Measurements from ENCODE around the gene CD69. TPM values are rescaled to one million over a fixed set of nuclear protein-coding genes. Genes with fewer than 3 reads are reported as not detected.
A peak's percentile ranks its signal among the peaks of the same experiment; 100 is the strongest.

CD69 gene
- total RNA-seq, 2 experiments from 2014 or later: 111 to 116 TPM

GRCh38 chr12:9793779-9794395, 33.2 kb upstream of the CD69 start:
- DNase-seq: no peak
- ATAC-seq (ENCODE audit: low read depth): no peak
- Mint-ChIP-seq H3K27me3 (no peaks in the 10 kb centered on the region), H3K4me1 (peaks cover 52% of the 10 kb centered on the region), H3K27ac (peak overlapping the region; percentile 68), H3K36me3 (peaks cover 26% of the 10 kb centered on the region), H3K4me3 (peak overlapping the region; percentile 84), H3K9me3 (peaks cover 9% of the 10 kb centered on the region)
- POLR2A ChIA-PET: interaction anchor here (0.9 to 8.3 kb wide), 5 partner anchors 39 to 146 kb away, joined by 3 to 420 read pairs (median 10); partner anchors contain the start of gene CD69

- POLR2A ChIA-PET: interaction anchor here (0.6 to 1.7 kb wide), 3 partner anchors 32 to 145 kb away, joined by 3 to 13 read pairs (median 5); partner anchors contain the start of gene CD69
- no peak overlapping the region for H3K27ac Mint-ChIP-seq
- no peaks in the 10 kb centered on the region for H3K27me3 Mint-ChIP-seq
- peak overlapping the region; percentile 59 for H3K4me3 Mint-ChIP-seq
- H3K4me1 Mint-ChIP-seq: peaks cover 49% of the 10 kb centered on the region
- peaks cover 28% of the 10 kb centered on the region for H3K36me3 Mint-ChIP-seq
- DNase-seq (no peak), ATAC-seq (ENCODE audit: low read depth) (peak; percentile 5)
- peaks cover 9% of the 10 kb centered on the region for H3K9me3 Mint-ChIP-seq
Measured at GRCh38 chr12:9792961-9793617, 32.4 kb upstream of the CD69 start.

- Mint-ChIP-seq H3K9me3 (peaks cover 9% of the 10 kb centered on the region), H3K4me3 (no peak overlapping the region), H3K27me3 (no peaks in the 10 kb centered on the region), H3K4me1 (peaks cover 50% of the 10 kb centered on the region), H3K36me3 (peaks cover 32% of the 10 kb centered on the region), H3K27ac (no peak overlapping the region)
- DNase-seq: no peak
- POLR2A ChIA-PET: interaction anchor here (0.6 to 1.7 kb wide), 3 partner anchors 32 to 144 kb away, joined by 3 to 13 read pairs (median 5); partner anchors contain the start of gene CD69
- ATAC-seq (ENCODE audit: low read depth): no peak
Measured at GRCh38 chr12:9792185-9792900, 31.6 kb upstream of the CD69 start.

- H3K9me3 Mint-ChIP-seq: peaks cover 11% of the 10 kb centered on the region
- no peak overlapping the region for H3K27ac Mint-ChIP-seq
- no peak for DNase-seq
- POLR2A ChIA-PET: interaction anchor here (0.9 kb wide), 1 partner anchor 14 kb away, joined by 3 read pairs; no protein-coding TSS in a partner anchor
- no peaks in the 10 kb centered on the region for H3K27me3 Mint-ChIP-seq
- no peak for ATAC-seq (ENCODE audit: low read depth)
- H3K36me3 Mint-ChIP-seq: peaks cover 27% of the 10 kb centered on the region
- peaks cover 16% of the 10 kb centered on the region for H3K4me1 Mint-ChIP-seq
- H3K4me3 Mint-ChIP-seq: no peak overlapping the region
Measured at GRCh38 chr12:9786726-9787717, 26.3 kb upstream of the CD69 start.

GRCh38 chr12:9784816-9785215, 24.1 kb upstream of the CD69 start:
- H3K27ac Mint-ChIP-seq: no peak overlapping the region
- H3K27me3 Mint-ChIP-seq: no peaks in the 10 kb centered on the region
- ATAC-seq (ENCODE audit: low read depth): no peak
- no peak for DNase-seq
- H3K9me3 Mint-ChIP-seq: peaks cover 5% of the 10 kb centered on the region
- POLR2A ChIA-PET: interaction anchor here (1.0 kb wide), 1 partner anchor 23 kb away, joined by 3 read pairs; no protein-coding TSS in a partner anchor
- H3K36me3 Mint-ChIP-seq: peaks cover 28% of the 10 kb centered on the region
- H3K4me1 Mint-ChIP-seq: peaks cover 20% of the 10 kb centered on the region
- no peak overlapping the region for H3K4me3 Mint-ChIP-seq

- DNase-seq (no peak), ATAC-seq (ENCODE audit: low read depth) (no peak)
- H3K36me3 Mint-ChIP-seq: peaks cover 28% of the 10 kb centered on the region
- H3K27me3 Mint-ChIP-seq: no peaks in the 10 kb centered on the region
- H3K4me1 Mint-ChIP-seq: peaks cover 25% of the 10 kb centered on the region
- POLR2A ChIA-PET: interaction anchor here (1.0 to 1.7 kb wide), 2 partner anchors 22 to 24 kb away, joined by 3 to 4 read pairs; partner anchors contain the start of gene CD69
- peaks cover 5% of the 10 kb centered on the region for H3K9me3 Mint-ChIP-seq
- H3K4me3 Mint-ChIP-seq: no peak overlapping the region
- H3K27ac Mint-ChIP-seq: no peak overlapping the region
Measured at GRCh38 chr12:9784326-9784725, 23.6 kb upstream of the CD69 start.

- Mint-ChIP-seq H3K9me3 (peaks cover 6% of the 10 kb centered on the region), H3K27me3 (no peaks in the 10 kb centered on the region), H3K4me3 (no peak overlapping the region), H3K4me1 (peaks cover 35% of the 10 kb centered on the region), H3K27ac (no peak overlapping the region), H3K36me3 (peaks cover 28% of the 10 kb centered on the region)
- POLR2A ChIA-PET: interaction anchor here (0.7 to 1.7 kb wide), 4 partner anchors 12 to 31 kb away, joined by 3 to 5 read pairs (median 4); partner anchors contain the start of gene CD69
- no peak for ATAC-seq (ENCODE audit: low read depth)
- no peak for DNase-seq
Measured at GRCh38 chr12:9782547-9783382, 22.1 kb upstream of the CD69 start.

- H3K4me1 Mint-ChIP-seq: peaks cover 37% of the 10 kb centered on the region
Measured at GRCh38 chr12:9781360-9781759, 20.7 kb upstream of the CD69 start.

GRCh38 chr12:9779209-9779608, 18.5 kb upstream of the CD69 start:
- no peak overlapping the region for H3K27ac Mint-ChIP-seq
- H3K4me3 Mint-ChIP-seq: peak overlapping the region; percentile 40
- POLR2A ChIA-PET: interaction anchor here (0.9 to 1.3 kb wide), 2 partner anchors 17 to 19 kb away, joined by 3 to 6 read pairs; partner anchors contain the start of gene CD69
- H3K36me3 Mint-ChIP-seq: peaks cover 29% of the 10 kb centered on the region
- ATAC-seq (ENCODE audit: low read depth) (no peak), DNase-seq (no peak)
- H3K27me3 Mint-ChIP-seq: no peaks in the 10 kb centered on the region
- peaks cover 6% of the 10 kb centered on the region for H3K9me3 Mint-ChIP-seq
- H3K4me1 Mint-ChIP-seq: peaks cover 55% of the 10 kb centered on the region

More at GRCh38 chr12:9781360-9781759, 20.7 kb upstream of the CD69 start:
- Mint-ChIP-seq H3K9me3 (peaks cover 6% of the 10 kb centered on the region), H3K27me3 (no peaks in the 10 kb centered on the region), H3K4me3 (no peak overlapping the region), H3K36me3 (peaks cover 27% of the 10 kb centered on the region), H3K27ac (no peak overlapping the region)
- DNase-seq (no peak), ATAC-seq (ENCODE audit: low read depth) (no peak)
- POLR2A ChIA-PET: interaction anchor here (1.0 to 1.6 kb wide), 4 partner anchors 10 to 32 kb away, joined by 3 to 5 read pairs (median 3); no protein-coding TSS in a partner anchor

GRCh38 chr12:9776781-9777180, 16.1 kb upstream of the CD69 start:
- POLR2A ChIA-PET: no interaction called here
- ATAC-seq (ENCODE audit: low read depth) (no peak), DNase-seq (no peak)
- peaks cover 70% of the 10 kb centered on the region for H3K4me1 Mint-ChIP-seq
- no peaks in the 10 kb centered on the region for H3K27me3 Mint-ChIP-seq
- peaks cover 3% of the 10 kb centered on the region for H3K9me3 Mint-ChIP-seq
- no peak overlapping the region for H3K4me3 Mint-ChIP-seq
- peak overlapping the region; percentile 62 for H3K27ac Mint-ChIP-seq
- H3K36me3 Mint-ChIP-seq: peaks cover 29% of the 10 kb centered on the region

GRCh38 chr12:9773216-9773877, 12.6 kb upstream of the CD69 start:
- H3K27me3 Mint-ChIP-seq: no peaks in the 10 kb centered on the region
- H3K4me1 Mint-ChIP-seq: peaks cover 69% of the 10 kb centered on the region
- no peak for DNase-seq
- peak; percentile 80 for ATAC-seq (ENCODE audit: low read depth)
- H3K27ac Mint-ChIP-seq: peak overlapping the region; percentile 60
- H3K4me3 Mint-ChIP-seq: peak overlapping the region; percentile 68
- peaks cover 14% of the 10 kb centered on the region for H3K36me3 Mint-ChIP-seq
- POLR2A ChIA-PET: interaction anchor here (0.7 to 9.7 kb wide), 5 partner anchors 13 to 24 kb away, joined by 3 to 104 read pairs (median 4); partner anchors contain the start of gene CD69
- H3K9me3 Mint-ChIP-seq: no peaks in the 10 kb centered on the region

Measured in activated naive CD8-positive, alpha-beta T cell treated with anti-CD3 and anti-CD28 coated beads, Interleukin-2, amount 10 ng/mL, durations not matched to agents 7 days and 5 days (primary cell).